Endothelial cell of umbilical vein (primary cell): ENCODE measurements around the gene TNFAIP8. TPM values are rescaled to one million over a fixed set of nuclear protein-coding genes. Genes with fewer than 3 reads are reported as not detected.
A peak's percentile ranks its signal among the peaks of the same experiment; 100 is the strongest.

Experiments used
- BruUV-seq: library from RNA; stranded (reverse); fragments of 400-500 nt; replicated peaks from 2 replicates; lab custom pipeline; 2021; lab: Mats Ljungman, UMichigan
- CTCF ChIA-PET: fragments of 300-600, 350-600 bp; sonication (Branson Sonifier 250); formaldehyde crosslinking; loops from one replicate; lab custom pipeline; 2021; ENCODE audit warnings: antibody characterized with exemption, inconsistent platforms; lab: Charles Lee
- POLR2A ChIA-PET: fragments of 300-600, 350-600 bp; sonication (Branson Sonifier 250); formaldehyde crosslinking; loops from one replicate; lab custom pipeline; 2021; ENCODE audit warnings: antibody characterized with exemption, inconsistent platforms; lab: Charles Lee
- DNase-seq: peaks from one replicate; pipeline ENCODE4 v3.0.0-alpha.2; 2011; ENCODE audit warnings: low read depth, low spot score
- FAIRE-seq: peaks from 2 replicates; lab custom pipeline; 2011; peaks lifted over from hg19 to GRCh38; lab: Jason Lieb, UNC
- H2AFZ ChIP-seq: 2 replicates; pipeline ENCODE4 v1.6.0; 2012; ENCODE audit warnings: low read depth, low read length, control low read depth, inconsistent platforms
- H3K27ac ChIP-seq: 2 replicates; pipeline ENCODE4 v1.5.1; 2011; ENCODE audit warnings: low read depth, mild to moderate bottlenecking, control low read depth, low read length, moderate library complexity; ENCODE audit not compliant: insufficient read depth
- H3K27me3 ChIP-seq, 2 experiments: 2 replicates each; pipeline versions ENCODE4 v1.6.0 to v1.6.1; 2011; ENCODE audit warnings: low read length in 2 of 2, mixed read lengths in 1 of 2; ENCODE audit not compliant: control insufficient read depth in 2 of 2, insufficient read depth in 2 of 2
- H3K36me3 ChIP-seq, 2 experiments: 2 replicates in 1 of 2; 3 replicates in 1 of 2; pipeline ENCODE4 v1.5.1; 2011; ENCODE audit warnings: low read length in 2 of 2, mild to moderate bottlenecking in 1 of 2, moderate library complexity in 1 of 2; ENCODE audit not compliant: control insufficient read depth in 2 of 2, insufficient read depth in 2 of 2; ENCODE audit errors: extremely low read depth in 1 of 2
- H3K4me1 ChIP-seq: 3 replicates; pipeline ENCODE4 v1.5.1; 2011; ENCODE audit warnings: mild to moderate bottlenecking, low read length; ENCODE audit not compliant: control insufficient read depth, insufficient read depth; ENCODE audit errors: extremely low read depth
- H3K4me2 ChIP-seq: 2 replicates; pipeline ENCODE4 v1.6.1; 2011; ENCODE audit warnings: low read length, control low read depth, mixed read lengths; ENCODE audit not compliant: insufficient read depth
- H3K4me3 ChIP-seq, 3 experiments: fragments of 200-600 bp in 1 of 3; sonication (generic), shearing (Covaris generic) in 1 of 3; replicated peaks in 1 of 3; 2 replicates each; pipeline ENCODE4 v1.5.1; 2011 to 2016; ENCODE audit warnings: control low read depth in 3 of 3, low read length in 3 of 3, mild to moderate bottlenecking in 2 of 3, inconsistent platforms in 1 of 3, low read depth in 1 of 3, moderate library complexity in 1 of 3; ENCODE audit not compliant: insufficient read depth in 1 of 3
- H3K79me2 ChIP-seq: 2 replicates; pipeline ENCODE4 v1.6.0; 2012; ENCODE audit warnings: low read length, inconsistent platforms; ENCODE audit not compliant: control insufficient read depth, insufficient read depth
- H3K9ac ChIP-seq: replicated peaks from 2 replicates; pipeline ENCODE3; 2011; ENCODE audit warnings: low read length, control low read depth; ENCODE audit not compliant: insufficient read depth; ENCODE audit errors: extremely low read depth
- H3K9me1 ChIP-seq: replicated peaks from 3 replicates; pipeline ENCODE4 v1.6.0; 2011; ENCODE audit warnings: mild to moderate bottlenecking, low read length; ENCODE audit not compliant: control insufficient read depth, insufficient read depth; ENCODE audit errors: extremely low read depth
- H3K9me3 ChIP-seq: replicated peaks from 2 replicates; pipeline ENCODE4 v1.5.1; 2012; ENCODE audit warnings: low read length, inconsistent platforms; ENCODE audit not compliant: control insufficient read depth, insufficient read depth
- H4K20me1 ChIP-seq: replicated peaks from 2 replicates; pipeline ENCODE3; 2011; ENCODE audit warnings: mild to moderate bottlenecking, low read length; ENCODE audit not compliant: control insufficient read depth, insufficient read depth; ENCODE audit errors: extremely low read depth
- CTCF ChIP-seq, 2 donors: IDR thresholded peaks; 1 replicate in 1 of 2; 2 replicates in 1 of 2; pipeline ENCODE4 v1.5.1; 2011; ENCODE audit warnings: low read length in 2 of 2, mild to moderate bottlenecking in 2 of 2, moderate library complexity in 2 of 2, control low read depth in 1 of 2, inconsistent platforms in 1 of 2, low read depth in 1 of 2; ENCODE audit not compliant: insufficient read depth in 1 of 2; ENCODE audit errors: extremely low read depth in 1 of 2
- EZH2 ChIP-seq: IDR thresholded peaks from 2 replicates; pipeline ENCODE4 v1.6.1; 2012; ENCODE audit warnings: borderline replicate concordance, low read depth, mild to moderate bottlenecking, moderate library complexity, low read length, inconsistent platforms; ENCODE audit not compliant: severe bottlenecking
- FOS ChIP-seq: IDR thresholded peaks from 2 replicates; pipeline ENCODE4 v1.6.1; 2011; ENCODE audit warnings: mild to moderate bottlenecking, low read length, moderate library complexity, borderline replicate concordance; ENCODE audit not compliant: insufficient read depth
- GATA2 ChIP-seq: IDR thresholded peaks from 2 replicates; pipeline ENCODE4 v1.7.0; 2011; ENCODE audit warnings: low read depth, mild to moderate bottlenecking, moderate library complexity, mixed read lengths, low read length; ENCODE audit not compliant: insufficient read length, insufficient read depth
- JUN ChIP-seq: IDR thresholded peaks from 2 replicates; pipeline ENCODE4 v1.6.1; 2011; ENCODE audit warnings: borderline replicate concordance, low read depth; ENCODE audit not compliant: insufficient read length, insufficient read depth
- MYC ChIP-seq: IDR thresholded peaks from one replicate; pipeline ENCODE4 v1.6.1; 2011; ENCODE audit warnings: mild to moderate bottlenecking, low read depth, low read length
- POLR2A ChIP-seq: IDR thresholded peaks from 2 replicates; pipeline ENCODE4 v1.6.1; 2012; ENCODE audit warnings: low read depth, mild to moderate bottlenecking, control low read depth, low read length
- POLR2AphosphoS5 ChIP-seq: IDR thresholded peaks from 2 replicates; pipeline ENCODE4 v1.6.1; 2012; ENCODE audit warnings: low read depth, mild to moderate bottlenecking, control low read depth, low read length, moderate library complexity; ENCODE audit not compliant: insufficient read depth
- dilution Hi-C: fragments of 300-500 bp; cut with MboI; formaldehyde crosslinking; loops from one replicate; pipeline ENCODE4 v1.15.0; 2019; ENCODE audit warnings: low sequenced_read_pairs; ENCODE audit not compliant: extremely low pct_ligation_motif_present
- intact Hi-C: fragments of 100-400 bp; cut with micrococcal nuclease; formaldehyde crosslinking; loops from one replicate; pipeline ENCODE4 v1.10.0; 2022
- polyA plus RNA-seq, 4 experiments: library from polyadenylated mRNA; depleted of rRNA in 3 of 4; stranded (reverse) in 3 of 4; unstranded in 1 of 4; fragments of >200 nt; gene quantifications; 2 replicates each; pipeline versions ENCODE4 v1.2.1 to v1.2.3, GENCODE V29; 2011 to 2012; ENCODE audit warnings: missing spikeins in 1 of 4
- total RNA-seq: library from RNA; stranded (reverse); gene quantifications from 2 replicates; pipeline ENCODE4 v1.2.3, GENCODE V29; 2021
- TF ChIP-seq, protein P1 (sequence below): IDR thresholded peaks from 2 replicates; pipeline ENCODE4 v1.6.1; 2011; ENCODE audit not compliant: insufficient read depth, insufficient read length

The TNFAIP8 gene
- total and polyA plus RNA-seq, 2 donors (not counting 3 experiments of a cell fraction or from before 2014, with no cell fraction given) = 4.7 to 7.4 TPM

- intact Hi-C loops (loop anchor here (2.0 to 5.0 kb wide), 2 partner anchors 69 to 126 kb away; no protein-coding TSS in a partner anchor), dilution Hi-C loops (no loop called here)
- CTCF ChIA-PET = interaction anchor here (1.0 to 4.3 kb wide), 4 partner anchors 14 to 406 kb away, joined by 3 to 27 read pairs (median 4); partner anchors contain the start of gene DTWD2
- H3K9ac ChIP-seq = no peak overlapping the region
- H3K4me2 ChIP-seq = peak overlapping the region; percentile 71
- no TSS peak for BruUV-seq
- DNase-seq (peak; percentile 76), FAIRE-seq (peak; percentile 35)
- no peak overlapping the region for H2AFZ ChIP-seq
- H3K4me1 ChIP-seq = peaks cover 25% of the 10 kb centered on the region
- no peaks in the 10 kb centered on the region for H3K9me3 ChIP-seq
- H3K27me3 ChIP-seq = no peaks in the 10 kb centered on the region
- H3K36me3 ChIP-seq = no peaks in the 10 kb centered on the region
- no peaks in the 10 kb centered on the region for H4K20me1 ChIP-seq
- H3K79me2 ChIP-seq = no peaks in the 10 kb centered on the region
- POLR2A ChIA-PET = no interaction called here
- no peaks in the 10 kb centered on the region for H3K9me1 ChIP-seq
- peak; percentile 76 for TF ChIP-seq GATA2
- no peak for TF ChIP-seq MYC
- peak; percentile 52 for TF ChIP-seq FOS
- no peak overlapping the region for H3K27ac ChIP-seq
- no peak overlapping the region for H3K4me3 ChIP-seq
Observed at GRCh38 chr5:119393746-119394145, 37.9 kb downstream of the TNFAIP8 start.

GRCh38 chr5:119395080-119395836 is 39.4 kb downstream of the TNFAIP8 start:
- no TSS peak for BruUV-seq
- Histone ChIP-seq H3K9me1 (no peaks in the 10 kb centered on the region), H3K4me3 (no peak overlapping the region), H3K27me3 (no peaks in the 10 kb centered on the region), H3K9ac (no peak overlapping the region), H3K9me3 (no peaks in the 10 kb centered on the region), H3K4me1 (peaks cover 25% of the 10 kb centered on the region), H2AFZ (no peak overlapping the region), H3K4me2 (no peak overlapping the region), H3K79me2 (no peaks in the 10 kb centered on the region), H3K27ac (no peak overlapping the region), H3K36me3 (no peaks in the 10 kb centered on the region), H4K20me1 (no peaks in the 10 kb centered on the region)
- FAIRE-seq = no peak
- dilution Hi-C loops (no loop called here), intact Hi-C loops (no loop called here)
- DNase-seq = no peak
- POLR2A ChIA-PET = no interaction called here
- no peak for TF ChIP-seq POLR2A
- TF ChIP-seq FOS = no peak
- TF ChIP-seq POLR2AphosphoS5 = no peak
- no peak for TF ChIP-seq MYC
- no peak for TF ChIP-seq CTCF (IDR thresholded peaks at IDR 0.05; ENCODE audit: extremely low read depth in 1 of 2, insufficient read depth in 1 of 2, low read depth in 1 of 2, low read length in 2 of 2)
- TF ChIP-seq EZH2 = no peak
- no peak for TF ChIP-seq JUN
- no peak for TF ChIP-seq GATA2
- TF ChIP-seq, protein P1, sequence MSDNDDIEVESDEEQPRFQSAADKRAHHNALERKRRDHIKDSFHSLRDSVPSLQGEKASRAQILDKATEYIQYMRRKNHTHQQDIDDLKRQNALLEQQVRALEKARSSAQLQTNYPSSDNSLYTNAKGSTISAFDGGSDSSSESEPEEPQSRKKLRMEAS = no peak
- CTCF ChIA-PET = interaction anchor here (4.3 kb wide), 1 partner anchor 16 kb away, joined by 27 read pairs; no protein-coding TSS in a partner anchor
